GM23338 (cell line): ENCODE measurements around the gene MYCL. TPM values are rescaled to one million over a fixed set of nuclear protein-coding genes. Genes with fewer than 3 reads are reported as not detected.

ENCODE experiments used
- CREB1 ChIP-seq: fragments of 250-450 bp; sonication (Bioruptor Pico); IDR thresholded peaks from 2 replicates; pipeline ENCODE4 v1.5.0; 2020; ENCODE audit warnings: low read depth, mild to moderate bottlenecking, moderate library complexity
- ETS1 ChIP-seq: IDR thresholded peaks from 2 replicates; pipeline ENCODE4 v1.6.1; 2016; ENCODE audit warnings: antibody characterized with exemption
- REST ChIP-seq: IDR thresholded peaks from one replicate; pipeline ENCODE4 v1.6.1; 2018; ENCODE audit warnings: antibody characterized with exemption; ENCODE audit not compliant: unreplicated experiment
- ZNF462 ChIP-seq: fragments of 250-450 bp; sonication (Bioruptor Pico); IDR thresholded peaks from 2 replicates; pipeline ENCODE4 v1.5.0; 2020; ENCODE audit warnings: mild to moderate bottlenecking, moderate library complexity
- polyA plus RNA-seq: library from polyadenylated mRNA; unstranded; fragments of >200 nt; fragmentation: Nextera tagmentation; extraction: Ambion mirVana; gene quantifications from 2 replicates; pipeline ENCODE4 v1.2.1, GENCODE V29; 2016
- total RNA-seq: library from RNA; depleted of rRNA; stranded (reverse); fragments of >200 nt; shearing (Covaris generic); gene quantifications from 2 replicates; pipeline ENCODE4 v1.2.3, GENCODE V29; 2014

MYCL gene
- total and polyA plus RNA-seq, 2 experiments from 2014 or later = 8.2 to 41.1 TPM

GRCh38 chr1:39858315-39858714 is 43.4 kb downstream of the MYCL start (continued):
- TF ChIP-seq ZNF462 (CRISPR knock-in tag) (no peak), REST (no peak), CREB1 (CRISPR knock-in tag) (no peak), ETS1 (no peak)
